Measurements from ENCODE around the gene PRR20A.
"Not testable (repeated sequence)": the region's sequence is repeated elsewhere in the genome, so short reads cannot be mapped to it uniquely, and the experiment has no call there.

Gene PRR20A

GRCh38 chr13:57140235-57140968 lies at the start of gene PRR20A:
TSS of gene PRR20A (plus strand) at chr13:57140918. CDS start at chr13:57141305, 387 bp downstream.
- not testable (repeated sequence) for FAIRE-seq

GRCh38 chr13:57114945-57115344 lies 25.8 kb upstream of the PRR20A start:
- FAIRE-seq: no peak

- FAIRE-seq: no peak
These were observed 17.0 kb upstream of the PRR20A start for GRCh38 chr13:57123681-57124080.

GRCh38 chr13:57128909-57129308 lies 11.8 kb upstream of the PRR20A start:
- FAIRE-seq: no peak

- FAIRE-seq: no peak
These were observed 4.6 kb upstream of the PRR20A start for GRCh38 chr13:57136093-57136492.

GRCh38 chr13:57137585-57137984 lies 3.1 kb upstream of the PRR20A start:
- FAIRE-seq: no peak

- no peak for FAIRE-seq
These were observed 1.7 kb upstream of the PRR20A start for GRCh38 chr13:57138988-57139387.

- FAIRE-seq: not testable (repeated sequence)
These were observed 937 bp upstream of the PRR20A start for GRCh38 chr13:57139781-57140180.

GRCh38 chr13:57147188-57147587 lies 6.5 kb downstream of the PRR20A start, which contains the start of gene PRR20B:
TSS of gene PRR20B (plus strand) at chr13:57147488. CDS start at chr13:57147875, 387 bp downstream.
- FAIRE-seq: not testable (repeated sequence)

- not testable (repeated sequence) for FAIRE-seq
These were observed 7.4 kb downstream of the PRR20A start for GRCh38 chr13:57148106-57148505.

GRCh38 chr13:57153761-57154160 lies 13.0 kb downstream of the PRR20A start, which contains the start of gene PRR20C:
TSS of gene PRR20C (plus strand) at chr13:57154061. CDS start at chr13:57154448, 387 bp downstream.
- not testable (repeated sequence) for FAIRE-seq

- FAIRE-seq: not testable (repeated sequence)
These were observed 19.6 kb downstream of the PRR20A start, which contains the start of gene PRR20D for GRCh38 chr13:57160332-57160731. TSS of gene PRR20D (plus strand) at chr13:57160632. CDS start at chr13:57161019, 387 bp downstream.

GRCh38 chr13:57166897-57167296 lies 26.2 kb downstream of the PRR20A start, which contains the start of gene PRR20E:
TSS of gene PRR20E (plus strand) at chr13:57167197. CDS start at chr13:57167584, 387 bp downstream.
- FAIRE-seq: not testable (repeated sequence)

- no peak for FAIRE-seq
These were observed 50.9 kb downstream of the PRR20A start for GRCh38 chr13:57191667-57192066.
